PC-9 (cell line): Measurements from ENCODE around the gene CDKN1A. TPM values are rescaled to one million over a fixed set of nuclear protein-coding genes. Genes with fewer than 3 reads are reported as not detected.
A peak's percentile ranks its signal among the peaks of the same experiment; 100 is the strongest.

Experiments used
- BruUV-seq: library from RNA; stranded (reverse); fragments of 400-500 nt; replicated peaks from 2 replicates; lab custom pipeline; 2021; lab: Mats Ljungman, UMichigan
- CTCF ChIA-PET: fragments of 300-600 bp; sonication (Branson Sonifier 250); formaldehyde crosslinking; loops from one replicate; lab custom pipeline; 2022; ENCODE audit warnings: antibody characterized with exemption; lab: Charles Lee
- POLR2A ChIA-PET: fragments of 300-600 bp; sonication (Branson Sonifier 250); formaldehyde crosslinking; loops from one replicate; lab custom pipeline; 2022; ENCODE audit warnings: antibody characterized with exemption; ENCODE audit not compliant: unreplicated experiment; lab: Charles Lee
- DNase-seq, 2 experiments: peaks; one replicate each; pipeline versions ENCODE4 v3.0.0 to v3.0.0-alpha.2; 2015 to 2022; ENCODE audit warnings: mixed read lengths in 1 of 2
- H2AFZ ChIP-seq: fragments of 200-600 bp; sonication (generic); 2 replicates; pipeline ENCODE4 v1.8.1; 2017; ENCODE audit warnings: antibody characterized with exemption
- H3F3A ChIP-seq: fragments of 200-600 bp; sonication (generic); 2 replicates; pipeline ENCODE4 v1.8.1; 2017; ENCODE audit warnings: antibody characterized with exemption, mild to moderate bottlenecking, low read depth; ENCODE audit not compliant: insufficient read depth
- H3K27ac ChIP-seq: fragments of 200-600 bp; sonication (generic); 2 replicates; pipeline ENCODE4 v1.6.1; 2016; ENCODE audit warnings: mixed run types
- H3K27me3 ChIP-seq: fragments of 200-600 bp; sonication (generic); 2 replicates; pipeline ENCODE4 v1.6.1; 2016; ENCODE audit warnings: low read depth, mixed run types; ENCODE audit not compliant: insufficient read depth
- H3K36me3 ChIP-seq: fragments of 200-600 bp; sonication (generic); 2 replicates; pipeline ENCODE4 v1.6.1; 2016; ENCODE audit warnings: low read depth, mixed run types
- H3K4me1 ChIP-seq: fragments of 200-600 bp; sonication (generic); replicated peaks from 2 replicates; pipeline ENCODE4 v1.6.1; 2016; ENCODE audit warnings: mixed run types; ENCODE audit not compliant: insufficient read depth
- H3K4me2 ChIP-seq: fragments of 200-600 bp; sonication (generic); 2 replicates; pipeline ENCODE4 v1.6.1; 2017; ENCODE audit warnings: mixed run types
- H3K4me3 ChIP-seq: fragments of 200-600 bp; sonication (generic); 2 replicates; pipeline ENCODE4 v1.6.1; 2016; ENCODE audit warnings: mixed run types
- H3K79me2 ChIP-seq: fragments of 200-600 bp; sonication (generic); 2 replicates; pipeline ENCODE4 v1.6.1; 2017; ENCODE audit warnings: low read depth, mixed run types
- H3K9me2 ChIP-seq: fragments of 200-600 bp; sonication (generic); 2 replicates; pipeline ENCODE4 v1.8.1; 2017; ENCODE audit warnings: mild to moderate bottlenecking; ENCODE audit not compliant: insufficient read depth
- H3K9me3 ChIP-seq: fragments of 200-600 bp; sonication (generic); 2 replicates; pipeline ENCODE4 v1.8.1; 2016; ENCODE audit warnings: low read depth; ENCODE audit not compliant: insufficient read depth
- H4K20me1 ChIP-seq: fragments of 200-600 bp; sonication (generic); 2 replicates; pipeline ENCODE4 v1.8.1; 2017; ENCODE audit not compliant: insufficient read depth
- CTCF ChIP-seq: fragments of 200-600 bp; sonication (generic); conservative IDR thresholded peaks from 2 replicates; pipeline ENCODE4 v1.6.1; 2017; ENCODE audit warnings: mixed run types, antibody characterized with exemption, mild to moderate bottlenecking, moderate library complexity
- EZH2 ChIP-seq: fragments of 200-600 bp; sonication (generic); IDR thresholded peaks from 2 replicates; pipeline ENCODE4 v1.8.0; 2017; ENCODE audit warnings: antibody characterized with exemption, low read depth
- intact Hi-C: fragments of 100-400 bp; cut with micrococcal nuclease; formaldehyde crosslinking; loops from one replicate; pipeline ENCODE4 v1.10.0; 2022; ENCODE audit not compliant: unreplicated experiment
- total RNA-seq: library from RNA; stranded (reverse); gene quantifications from 2 replicates; pipeline ENCODE4 v1.2.3, GENCODE V29; 2021

CDKN1A gene
- total RNA-seq, 1 experiment from 2014 or later, result 14.8 TPM

GRCh38 chr6:36676141-36677058 is 2.1 kb upstream of the CDKN1A start:
- intact Hi-C loops, result no loop called here
- Histone ChIP-seq H3K36me3 (no peaks in the 10 kb centered on the region), H3K27ac (no peak overlapping the region), H3K4me3 (no peak overlapping the region), H3F3A (peaks cover 21% of the 10 kb centered on the region), H3K9me2 (no peaks in the 10 kb centered on the region), H3K9me3 (no peaks in the 10 kb centered on the region), H3K79me2 (no peaks in the 10 kb centered on the region), H2AFZ (no peak overlapping the region), H3K4me2 (no peak overlapping the region), H3K27me3 (no peaks in the 10 kb centered on the region), H3K4me1 (peaks cover 11% of the 10 kb centered on the region), H4K20me1 (no peaks in the 10 kb centered on the region)
- ChIA-PET CTCF (interaction anchor here (0.6 kb wide), 1 partner anchor 32 kb away, joined by 3 read pairs; no protein-coding TSS in a partner anchor), POLR2A (no interaction called here)
- no TSS peak for BruUV-seq
- TF ChIP-seq EZH2, result no peak
- no peak for TF ChIP-seq CTCF
- DNase-seq, result no peak

- BruUV-seq, result no TSS peak
- ChIA-PET CTCF (interaction anchor here (0.6 kb wide), 1 partner anchor 32 kb away, joined by 3 read pairs; no protein-coding TSS in a partner anchor), POLR2A (no interaction called here)
- no peak for DNase-seq
- TF ChIP-seq CTCF, result no peak
- TF ChIP-seq EZH2, result no peak
- intact Hi-C loops, result no loop called here
- Histone ChIP-seq H3K4me2 (no peak overlapping the region), H3K4me3 (no peak overlapping the region), H3K79me2 (no peaks in the 10 kb centered on the region), H3K9me2 (no peaks in the 10 kb centered on the region), H3K4me1 (peaks cover 17% of the 10 kb centered on the region), H2AFZ (no peak overlapping the region), H3K27ac (no peak overlapping the region), H3F3A (peaks cover 28% of the 10 kb centered on the region), H3K9me3 (no peaks in the 10 kb centered on the region), H3K36me3 (no peaks in the 10 kb centered on the region), H4K20me1 (no peaks in the 10 kb centered on the region), H3K27me3 (no peaks in the 10 kb centered on the region)
Observed at GRCh38 chr6:36677059-36677749, 1.3 kb upstream of the CDKN1A start.

- Histone ChIP-seq H3K27me3 (no peaks in the 10 kb centered on the region), H3K79me2 (no peaks in the 10 kb centered on the region), H3K27ac (no peak overlapping the region), H3F3A (peaks cover 35% of the 10 kb centered on the region), H3K4me1 (peaks cover 24% of the 10 kb centered on the region), H3K9me3 (no peaks in the 10 kb centered on the region), H3K9me2 (no peaks in the 10 kb centered on the region), H3K4me3 (peak overlapping the region; percentile 66; the same call in 1 of the 2 replicates), H3K36me3 (no peaks in the 10 kb centered on the region), H3K4me2 (peak overlapping the region; percentile 87), H2AFZ (0 out of 2 replicates have a peak overlapping the region, but pooled peaks have one; percentile 24), H4K20me1 (no peaks in the 10 kb centered on the region)
- ChIA-PET POLR2A (interaction anchor here (0.8 to 1.0 kb wide), 3 partner anchors 11 to 80 kb away, joined by 3 to 16 read pairs (median 5); no protein-coding TSS in a partner anchor), CTCF (no interaction called here)
- BruUV-seq, result no TSS peak
- DNase-seq, result no peak
- TF ChIP-seq EZH2 (no peak), CTCF (no peak)
- intact Hi-C loops, result loop anchor here (1.0 to 2.0 kb wide), 2 partner anchors 11 to 255 kb away; no protein-coding TSS in a partner anchor
Observed at GRCh38 chr6:36677753-36678487, 594 bp upstream of the CDKN1A start.
